H4 (cell line): Measurements from ENCODE around the gene TELO2. TPM values are rescaled to one million over a fixed set of nuclear protein-coding genes. Genes with fewer than 3 reads are reported as not detected.
A peak's percentile ranks its signal among the peaks of the same experiment; 100 is the strongest.

Experiments used
- DNase-seq: peaks from one replicate; pipeline ENCODE4 v3.0.0-alpha.2; 2015; ENCODE audit warnings: low spot score
- total RNA-seq: library from RNA; depleted of rRNA; stranded (reverse); fragments of >200 nt; shearing (Covaris generic); gene quantifications from 2 replicates; pipeline ENCODE4 v1.2.3, GENCODE V29; 2014; rRNA removed

TELO2 gene
- 3.6 and 4.8 TPM in 2 replicates for total RNA-seq

- DNase-seq = peak; percentile 45
Observed at GRCh38 chr16:1492923-1493745, at the start of gene TELO2. TSS of gene TELO2 (plus strand) at chr16:1493360. CDS start at chr16:1494282, 922 bp downstream.

- no peak for DNase-seq
Observed at GRCh38 chr16:1443403-1443973, 49.7 kb upstream of the TELO2 start.

GRCh38 chr16:1443980-1444729 is 49.0 kb upstream of the TELO2 start, which contains the start of gene CCDC154:
TSS of gene CCDC154 (minus strand) at chr16:1444556. CDS start at chr16:1444322, 234 bp downstream.
- DNase-seq = no peak

- no peak for DNase-seq
Observed at GRCh38 chr16:1444730-1445517, 48.2 kb upstream of the TELO2 start.

GRCh38 chr16:1445518-1446203 is 47.5 kb upstream of the TELO2 start:
- DNase-seq = no peak

GRCh38 chr16:1446296-1447080 is 46.7 kb upstream of the TELO2 start:
- no peak for DNase-seq

- DNase-seq = no peak
Observed at GRCh38 chr16:1447965-1448364, 45.2 kb upstream of the TELO2 start.

- no peak for DNase-seq
Observed at GRCh38 chr16:1448536-1449116, 44.5 kb upstream of the TELO2 start.

GRCh38 chr16:1449201-1449788 is 43.9 kb upstream of the TELO2 start:
- no peak for DNase-seq

- no peak for DNase-seq
Observed at GRCh38 chr16:1450218-1450617, 42.9 kb upstream of the TELO2 start.

GRCh38 chr16:1450841-1451240 is 42.3 kb upstream of the TELO2 start:
- DNase-seq = no peak

GRCh38 chr16:1451702-1452392 is 41.3 kb upstream of the TELO2 start:
- DNase-seq = no peak

GRCh38 chr16:1452530-1452929 is 40.6 kb upstream of the TELO2 start:
- no peak for DNase-seq

GRCh38 chr16:1453316-1453715 is 39.8 kb upstream of the TELO2 start:
- DNase-seq = no peak

GRCh38 chr16:1454561-1454960 is 38.6 kb upstream of the TELO2 start:
- no peak for DNase-seq

GRCh38 chr16:1455190-1456171 is 37.7 kb upstream of the TELO2 start:
- no peak for DNase-seq

GRCh38 chr16:1456951-1457350 is 36.2 kb upstream of the TELO2 start:
- DNase-seq = no peak
